HG03060 (cell line): ENCODE measurements around the gene AADACL4.
"Not testable (repeated sequence)": the region's sequence is repeated elsewhere in the genome, so short reads cannot be mapped to it uniquely, and the experiment has no call there.

Experiments used
- ATAC-seq: cut with Tn5 transposase; IDR thresholded peaks from one replicate; pipeline ENCODE4 v1.9.1; 2021; ENCODE audit warnings: low read depth, moderate number of reproducible peaks; ENCODE audit not compliant: unreplicated experiment

The AADACL4 gene

GRCh38 chr1:12629511-12629956, 14.4 kb upstream of the AADACL4 start:
- ATAC-seq = no peak

- ATAC-seq = no peak
Measured at GRCh38 chr1:12629985-12630760, 13.7 kb upstream of the AADACL4 start.

GRCh38 chr1:12630946-12631530, 12.8 kb upstream of the AADACL4 start:
- ATAC-seq = no peak

GRCh38 chr1:12631571-12631970, 12.3 kb upstream of the AADACL4 start:
- no peak for ATAC-seq

- ATAC-seq = no peak
Measured at GRCh38 chr1:12634156-12634555, 9.7 kb upstream of the AADACL4 start.

GRCh38 chr1:12634696-12635202, 9.1 kb upstream of the AADACL4 start:
- no peak for ATAC-seq

GRCh38 chr1:12636098-12636950, 7.6 kb upstream of the AADACL4 start:
- ATAC-seq = no peak

GRCh38 chr1:12637693-12638092, 6.2 kb upstream of the AADACL4 start:
- no peak for ATAC-seq

- ATAC-seq = no peak
Measured at GRCh38 chr1:12640237-12640957, 3.5 kb upstream of the AADACL4 start.

- no peak for ATAC-seq
Measured at GRCh38 chr1:12640958-12641272, 3.0 kb upstream of the AADACL4 start.

- no peak for ATAC-seq
Measured at GRCh38 chr1:12643079-12643478, 806 bp upstream of the AADACL4 start.

- no peak for ATAC-seq
Measured at GRCh38 chr1:12644237-12644636, 352 bp downstream of the AADACL4 start.

GRCh38 chr1:12644829-12645228, 944 bp downstream of the AADACL4 start:
- no peak for ATAC-seq

GRCh38 chr1:12645401-12645800, 1.5 kb downstream of the AADACL4 start:
- ATAC-seq = not testable (repeated sequence)

- ATAC-seq = no peak
Measured at GRCh38 chr1:12648741-12649140, 4.9 kb downstream of the AADACL4 start.

GRCh38 chr1:12649971-12650421, 6.1 kb downstream of the AADACL4 start:
- no peak for ATAC-seq

GRCh38 chr1:12654004-12654567, 10.2 kb downstream of the AADACL4 start:
- no peak for ATAC-seq

GRCh38 chr1:12654657-12655056, 10.8 kb downstream of the AADACL4 start:
- ATAC-seq = no peak

- ATAC-seq = no peak
Measured at GRCh38 chr1:12656575-12656974, 12.7 kb downstream of the AADACL4 start.
